B cell (primary cell): ENCODE measurements around the gene ARHGAP6. TPM values are rescaled to one million over a fixed set of nuclear protein-coding genes. Genes with fewer than 3 reads are reported as not detected.

Source experiments
- ATAC-seq: fragments of 200-7000 bp; cut with Tn5 transposase; one replicate; pipeline ENCODE4 v1.10.0; 2021; ENCODE audit warnings: low read depth, mild to moderate bottlenecking, moderate number of reproducible peaks, moderate library complexity
- CTCF ChIA-PET: fragments of 350-600 bp; sonication (Branson Sonifier 250); formaldehyde crosslinking; loops from one replicate; lab custom pipeline; 2021; ENCODE audit warnings: antibody characterized with exemption, inconsistent platforms; lab: Charles Lee
- POLR2A ChIA-PET: fragments of 350-600 bp; sonication (Branson Sonifier 250); formaldehyde crosslinking; loops from one replicate; lab custom pipeline; 2021; ENCODE audit warnings: antibody characterized with exemption; lab: Charles Lee
- DNase-seq: peaks from one replicate; pipeline ENCODE4 v3.0.0; 2013
- H2AFZ ChIP-seq: 2 replicates; pipeline ENCODE4 v1.6.1; 2012; ENCODE audit warnings: mild to moderate bottlenecking, low read depth, low read length; ENCODE audit not compliant: insufficient read depth, poor library complexity, severe bottlenecking
- H3K27ac ChIP-seq, 2 donors: 1 replicate in 1 of 2; 2 replicates in 1 of 2; pipeline ENCODE4 v1.5.1; 2012 to 2013; ENCODE audit warnings: low read length in 2 of 2, mild to moderate bottlenecking in 2 of 2, moderate library complexity in 1 of 2
- H3K27me3 ChIP-seq, 4 experiments: fragments of 200-600 bp in 1 of 4; sonication (generic) in 1 of 4; replicated peaks in 1 of 4; 1 replicate in 2 of 4; 2 replicates in 2 of 4; pipeline versions ENCODE4 v1.6.1 to v1.7.0; 2013 to 2016; ENCODE audit warnings: low read length in 3 of 4, mild to moderate bottlenecking in 2 of 4, mixed read lengths in 1 of 4, moderate library complexity in 1 of 4; ENCODE audit not compliant: insufficient read depth in 4 of 4, control insufficient read depth in 3 of 4; ENCODE audit errors: control extremely low read depth in 1 of 4
- H3K36me3 ChIP-seq, 2 experiments: replicated peaks in 1 of 2; 1 replicate in 1 of 2; 2 replicates in 1 of 2; pipeline versions ENCODE4 v1.6.1 to v1.7.1; 2013; ENCODE audit warnings: low read length in 1 of 2; ENCODE audit not compliant: insufficient read depth in 2 of 2, control insufficient read depth in 1 of 2; ENCODE audit errors: control extremely low read depth in 1 of 2, extremely low read depth in 1 of 2
- H3K4me1 ChIP-seq, 2 donors: fragments of 200-600 bp in 1 of 2; sonication (generic) in 1 of 2; 1 replicate in 1 of 2; 2 replicates in 1 of 2; pipeline versions ENCODE4 v1.5.1 to v1.6.1; 2013 to 2017; ENCODE audit warnings: low read length in 2 of 2; ENCODE audit not compliant: control insufficient read depth in 2 of 2, insufficient read depth in 2 of 2
- H3K4me2 ChIP-seq: replicated peaks from 2 replicates; pipeline ENCODE3; 2012; ENCODE audit warnings: mild to moderate bottlenecking, low read depth, low read length; ENCODE audit not compliant: poor library complexity, severe bottlenecking
- H3K4me3 ChIP-seq, 5 experiments: fragments of 200-600 bp in 1 of 5; sonication (generic) in 1 of 5; 1 replicate in 3 of 5; 2 replicates in 2 of 5; pipeline versions ENCODE4 v1.5.1 to v1.7.0; 2011 to 2016; ENCODE audit warnings: low read length in 4 of 5, mild to moderate bottlenecking in 4 of 5, low read depth in 2 of 5, control low read depth in 1 of 5, moderate library complexity in 1 of 5; ENCODE audit not compliant: insufficient read depth in 1 of 5; ENCODE audit errors: control extremely low read depth in 1 of 5, extremely low read depth in 1 of 5
- H3K79me2 ChIP-seq: fragments of 200-600 bp; sonication (generic); one replicate; pipeline ENCODE4 v1.6.0; 2016; ENCODE audit warnings: low read length; ENCODE audit not compliant: control insufficient read depth, insufficient read depth
- H3K9ac ChIP-seq: fragments of 200-600 bp; sonication (generic); 2 replicates; pipeline ENCODE4 v1.6.1; 2017; ENCODE audit warnings: mild to moderate bottlenecking, low read length, moderate library complexity
- H3K9me3 ChIP-seq, 3 donors: one replicate each; pipeline versions ENCODE4 v1.6.1 to v1.7.1; 2013; ENCODE audit warnings: low read length in 2 of 3; ENCODE audit not compliant: control insufficient read depth in 2 of 3, insufficient read depth in 1 of 3; ENCODE audit errors: control extremely low read depth in 1 of 3
- H4K20me1 ChIP-seq: 2 replicates; pipeline ENCODE4 v1.6.0; 2012; ENCODE audit warnings: mild to moderate bottlenecking, low read length; ENCODE audit not compliant: insufficient read depth, control insufficient read depth, poor library complexity, severe bottlenecking
- H3K27ac Mint-ChIP-seq: one replicate; pipeline ENCODE4 v1.8.0; 2021; ENCODE audit warnings: mixed read lengths
- H3K27me3 Mint-ChIP-seq: one replicate; pipeline ENCODE4 v1.8.0; 2021; ENCODE audit warnings: mixed read lengths
- H3K4me1 Mint-ChIP-seq: one replicate; pipeline ENCODE4 v1.8.0; 2021; ENCODE audit warnings: mixed read lengths
- H3K4me3 Mint-ChIP-seq: one replicate; pipeline ENCODE4 v1.8.0; 2021; ENCODE audit warnings: mixed read lengths
- H3K9me3 Mint-ChIP-seq: one replicate; pipeline ENCODE4 v1.8.0; 2022; ENCODE audit warnings: mixed read lengths; ENCODE audit not compliant: insufficient read depth
- CTCF ChIP-seq: fragments of 200-600 bp; IDR thresholded peaks from one replicate; pipeline ENCODE4 v1.8.0; 2022; ENCODE audit warnings: antibody characterized with exemption, mild to moderate bottlenecking
- EZH2 ChIP-seq: IDR thresholded peaks from 2 replicates; pipeline ENCODE4 v1.6.1; 2012; ENCODE audit warnings: borderline replicate concordance, low read depth, mild to moderate bottlenecking, moderate library complexity, low read length; ENCODE audit not compliant: insufficient read depth, poor library complexity, severe bottlenecking
- WGBS: methylation state at CpG from one replicate; pipeline ENCODE4 v1.1.5; 2013; ENCODE audit warnings: missing lambda C conversion rate; ENCODE audit not compliant: insufficient coverage; 5-methylcytosine and 5-hydroxymethylcytosine counted together
- intact Hi-C: fragments of 100-400 bp; cut with micrococcal nuclease; formaldehyde crosslinking; loops from one replicate; pipeline ENCODE4 v1.10.0; 2022
- polyA plus RNA-seq: library from polyadenylated mRNA; depleted of rRNA; stranded (reverse); fragments of >200 nt; gene quantifications from 2 replicates; pipeline ENCODE4 v1.2.3, GENCODE V29; 2012
- total RNA-seq, 2 donors: library from RNA; stranded (reverse); fragments of 120-200 nt in 1 of 2; gene quantifications; 1 replicate in 1 of 2; 2 replicates in 1 of 2; pipeline versions ENCODE4 v1.2.3 to v1.2.4, GENCODE V29; 2013 to 2022

Gene ARHGAP6
- total and polyA plus RNA-seq, 2 donors (not counting 1 experiment from before 2014, with no cell fraction given): 1.6 to 2.6 TPM

DNA sequence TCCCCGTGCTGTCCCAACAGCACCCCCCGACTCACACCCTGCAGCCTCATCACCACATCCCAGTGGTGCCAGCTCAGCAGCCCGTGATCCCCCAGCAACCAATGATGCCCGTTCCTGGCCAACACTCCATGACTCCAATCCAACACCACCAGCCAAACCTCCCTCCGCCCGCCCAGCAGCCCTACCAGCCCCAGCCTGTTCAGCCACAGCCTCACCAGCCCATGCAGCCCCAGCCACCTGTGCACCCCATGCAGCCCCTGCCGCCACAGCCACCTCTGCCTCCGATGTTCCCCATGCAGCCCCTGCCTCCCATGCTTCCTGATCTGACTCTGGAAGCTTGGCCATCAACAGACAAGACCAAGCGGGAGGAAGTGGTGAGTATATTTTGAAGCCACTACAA, 367.1 kb downstream of the ARHGAP6 start:
- no peak for ATAC-seq
- no peak overlapping the region for H3K9ac ChIP-seq

GRCh38 chrX:11296051-11296450, 369.7 kb downstream of the ARHGAP6 start:
- no peak overlapping the region for H3K27ac Mint-ChIP-seq
- no peaks in the 10 kb centered on the region for H3K4me1 Mint-ChIP-seq
- no peaks in the 10 kb centered on the region for H3K9me3 Mint-ChIP-seq
- TF ChIP-seq CTCF (no peak), EZH2 (no peak)
- Histone ChIP-seq H3K9ac (no peak overlapping the region), H3K4me2 (no peak overlapping the region), H3K4me1 (no peaks in the 10 kb centered on the region), H4K20me1 (no peaks in the 10 kb centered on the region), H3K36me3 (no peaks in the 10 kb centered on the region), H3K79me2 (no peaks in the 10 kb centered on the region), H3K4me3 (no peak overlapping the region), H3K27me3 (no peaks in the 10 kb centered on the region), H3K9me3 (no peaks in the 10 kb centered on the region), H3K27ac (no peak overlapping the region), H2AFZ (no peak overlapping the region)
- ChIA-PET CTCF (no interaction called here), POLR2A (no interaction called here)
- peaks cover 12% of the 10 kb centered on the region for H3K27me3 Mint-ChIP-seq
- no peak for DNase-seq
- no peak overlapping the region for H3K4me3 Mint-ChIP-seq
- no CpG with 5 or more reads among the region's 5 CpGs for WGBS
- intact Hi-C loops: no loop called here
- ATAC-seq: no peak

More for the DNA sequence above, 367.1 kb downstream of the ARHGAP6 start:
- no peak for DNase-seq
- H3K4me1 Mint-ChIP-seq: no peaks in the 10 kb centered on the region
- whole genome bisulfite sequencing: 89% methylated on average over 6 of the region's 9 CpGs
- ChIA-PET CTCF (no interaction called here), POLR2A (no interaction called here)
- H3K79me2 ChIP-seq: no peaks in the 10 kb centered on the region
- H3K36me3 ChIP-seq: no peaks in the 10 kb centered on the region
- intact Hi-C loops: no loop called here
- no peak overlapping the region for H3K27ac ChIP-seq
- peaks cover 9% of the 10 kb centered on the region for H3K27me3 Mint-ChIP-seq
- no peaks in the 10 kb centered on the region for H3K9me3 Mint-ChIP-seq
- no peaks in the 10 kb centered on the region for H3K4me1 ChIP-seq
- H2AFZ ChIP-seq: no peak overlapping the region
- no peaks in the 10 kb centered on the region for H3K9me3 ChIP-seq
- TF ChIP-seq CTCF (no peak), EZH2 (no peak)
- no peak overlapping the region for H3K27ac Mint-ChIP-seq
- H3K4me3 ChIP-seq: no peak overlapping the region
- H4K20me1 ChIP-seq: no peaks in the 10 kb centered on the region
- H3K27me3 ChIP-seq: no peaks in the 10 kb centered on the region
- H3K4me2 ChIP-seq: no peak overlapping the region
- H3K4me3 Mint-ChIP-seq: no peak overlapping the region
